ENCODE data around the gene SNRNP70. TPM values are rescaled to one million over a fixed set of nuclear protein-coding genes. Genes with fewer than 3 reads are reported as not detected.

Gene SNRNP70
- total RNA-seq, 1 donor from 2014 or later: 355 TPM

- H3K36me3 Mint-ChIP-seq (ENCODE audit: insufficient read depth): no peaks in the 10 kb centered on the region
- no peak overlapping the region for H3K27ac Mint-ChIP-seq
- no peak overlapping the region for H3K4me3 Mint-ChIP-seq (ENCODE audit: low read depth)
- peaks cover 8% of the 10 kb centered on the region for H3K9me3 Mint-ChIP-seq (ENCODE audit: low read depth)
- TF ChIP-seq CTCF (IDR thresholded peaks at IDR 0.05; ENCODE audit: unreplicated experiment): no peak
- H3K4me1 Mint-ChIP-seq (ENCODE audit: low read depth): peaks cover 4% of the 10 kb centered on the region
- no peak for DNase-seq (ENCODE audit: low spot score, unreplicated experiment)
- H3K27me3 Mint-ChIP-seq: peaks cover 61% of the 10 kb centered on the region
Measured at GRCh38 chr19:49065905-49066512, 19.2 kb upstream of the SNRNP70 start.

GRCh38 chr19:49067554-49067953 is 17.7 kb upstream of the SNRNP70 start:
- H3K27me3 Mint-ChIP-seq: peaks cover 68% of the 10 kb centered on the region
- no peak for TF ChIP-seq CTCF (IDR thresholded peaks at IDR 0.05; ENCODE audit: unreplicated experiment)
- no peak overlapping the region for H3K4me3 Mint-ChIP-seq (ENCODE audit: low read depth)
- DNase-seq (ENCODE audit: low spot score, unreplicated experiment): no peak
- H3K27ac Mint-ChIP-seq: no peak overlapping the region
- no peaks in the 10 kb centered on the region for H3K36me3 Mint-ChIP-seq (ENCODE audit: insufficient read depth)
- H3K9me3 Mint-ChIP-seq (ENCODE audit: low read depth): peaks cover 8% of the 10 kb centered on the region
- peaks cover 4% of the 10 kb centered on the region for H3K4me1 Mint-ChIP-seq (ENCODE audit: low read depth)

DNA sequence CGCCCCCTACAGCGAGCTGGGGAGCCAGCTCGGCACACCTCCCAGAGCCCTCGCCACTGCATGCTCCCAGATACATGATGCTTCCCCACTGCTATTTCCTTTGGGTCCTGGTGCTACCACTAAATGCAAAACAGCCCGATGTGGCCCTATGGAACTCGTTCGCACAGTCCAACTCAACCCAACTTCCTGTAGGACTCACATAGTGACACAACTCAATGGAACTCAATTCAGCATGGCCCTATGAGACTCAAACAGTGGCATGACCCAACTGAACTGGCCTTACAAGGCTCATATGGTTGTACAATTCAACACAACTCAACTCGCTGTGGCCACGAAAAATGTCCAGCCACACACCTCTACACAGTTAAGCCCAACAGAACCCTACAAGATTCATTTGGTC is 16.2 kb upstream of the SNRNP70 start:
- H3K27me3 Mint-ChIP-seq: peaks cover 75% of the 10 kb centered on the region

DNA sequence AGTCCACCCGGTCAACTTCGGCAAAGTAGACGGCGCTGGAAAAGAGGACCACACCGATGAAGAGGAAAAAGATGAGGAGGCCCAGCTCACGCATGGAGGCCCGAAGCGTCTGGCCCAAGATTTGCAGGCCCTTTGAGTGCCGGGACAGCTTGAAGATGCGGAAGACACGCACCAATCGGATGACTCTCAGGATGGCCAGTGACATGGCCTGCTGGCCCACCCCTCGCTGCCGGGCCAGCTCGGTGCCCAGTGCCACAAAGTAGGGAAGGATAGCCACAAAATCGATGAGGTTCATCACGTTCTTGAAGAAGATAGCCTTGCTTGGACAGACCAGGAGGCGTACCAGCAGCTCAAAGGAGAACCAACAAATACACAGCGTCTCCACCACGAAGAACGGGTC is 14.8 kb upstream of the SNRNP70 start:
- no peak for TF ChIP-seq CTCF (IDR thresholded peaks at IDR 0.05; ENCODE audit: unreplicated experiment)
- Mint-ChIP-seq H3K27ac (no peak overlapping the region), H3K4me1 (ENCODE audit: low read depth) (peaks cover 3% of the 10 kb centered on the region), H3K9me3 (ENCODE audit: low read depth) (peaks cover 8% of the 10 kb centered on the region), H3K36me3 (ENCODE audit: insufficient read depth) (no peaks in the 10 kb centered on the region), H3K27me3 (peaks cover 82% of the 10 kb centered on the region), H3K4me3 (ENCODE audit: low read depth) (no peak overlapping the region)
- no peak for DNase-seq (ENCODE audit: low spot score, unreplicated experiment)

More for the DNA sequence above, 16.2 kb upstream of the SNRNP70 start:
- H3K27ac Mint-ChIP-seq: no peak overlapping the region
- no peak for DNase-seq (ENCODE audit: low spot score, unreplicated experiment)
- no peak overlapping the region for H3K4me3 Mint-ChIP-seq (ENCODE audit: low read depth)
- peaks cover 4% of the 10 kb centered on the region for H3K4me1 Mint-ChIP-seq (ENCODE audit: low read depth)
- TF ChIP-seq CTCF (IDR thresholded peaks at IDR 0.05; ENCODE audit: unreplicated experiment): no peak
- peaks cover 8% of the 10 kb centered on the region for H3K9me3 Mint-ChIP-seq (ENCODE audit: low read depth)
- no peaks in the 10 kb centered on the region for H3K36me3 Mint-ChIP-seq (ENCODE audit: insufficient read depth)

- Mint-ChIP-seq H3K4me3 (ENCODE audit: low read depth) (no peak overlapping the region), H3K27ac (no peak overlapping the region), H3K27me3 (peaks cover 71% of the 10 kb centered on the region), H3K36me3 (ENCODE audit: insufficient read depth) (no peaks in the 10 kb centered on the region), H3K4me1 (ENCODE audit: low read depth) (no peaks in the 10 kb centered on the region), H3K9me3 (ENCODE audit: low read depth) (peaks cover 8% of the 10 kb centered on the region)
- TF ChIP-seq CTCF (IDR thresholded peaks at IDR 0.05; ENCODE audit: unreplicated experiment): no peak
- DNase-seq (ENCODE audit: low spot score, unreplicated experiment): no peak
Measured at GRCh38 chr19:49071860-49072547, 13.2 kb upstream of the SNRNP70 start.
